ENCODE measurements around the gene RAB11FIP4.

RAB11FIP4 gene

DNA sequence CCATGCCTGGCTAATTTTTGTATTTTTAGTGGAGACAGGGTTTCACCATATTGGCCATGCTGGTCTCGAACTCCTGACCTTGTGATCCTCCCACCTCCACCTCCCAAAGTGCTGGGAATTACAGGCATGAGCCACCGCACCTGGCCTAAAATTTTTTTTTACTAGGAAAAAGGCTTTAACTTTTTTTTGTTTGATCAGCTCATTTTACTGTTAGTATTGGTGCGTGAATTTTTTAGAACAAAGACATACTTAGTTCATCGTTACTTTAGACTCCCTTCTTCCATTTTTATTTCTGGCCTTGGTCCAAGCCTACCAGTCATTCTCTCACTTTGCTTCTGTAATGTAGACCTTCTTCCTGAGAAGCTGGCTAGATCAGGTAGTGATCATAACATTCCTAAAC is 25.4 kb upstream of the RAB11FIP4 start:
- no peak for DNase-seq (ENCODE audit: low read depth)
- no peak overlapping the region for H3K4me3 ChIP-seq (ENCODE audit: low read length)
- TF ChIP-seq, protein P1, sequence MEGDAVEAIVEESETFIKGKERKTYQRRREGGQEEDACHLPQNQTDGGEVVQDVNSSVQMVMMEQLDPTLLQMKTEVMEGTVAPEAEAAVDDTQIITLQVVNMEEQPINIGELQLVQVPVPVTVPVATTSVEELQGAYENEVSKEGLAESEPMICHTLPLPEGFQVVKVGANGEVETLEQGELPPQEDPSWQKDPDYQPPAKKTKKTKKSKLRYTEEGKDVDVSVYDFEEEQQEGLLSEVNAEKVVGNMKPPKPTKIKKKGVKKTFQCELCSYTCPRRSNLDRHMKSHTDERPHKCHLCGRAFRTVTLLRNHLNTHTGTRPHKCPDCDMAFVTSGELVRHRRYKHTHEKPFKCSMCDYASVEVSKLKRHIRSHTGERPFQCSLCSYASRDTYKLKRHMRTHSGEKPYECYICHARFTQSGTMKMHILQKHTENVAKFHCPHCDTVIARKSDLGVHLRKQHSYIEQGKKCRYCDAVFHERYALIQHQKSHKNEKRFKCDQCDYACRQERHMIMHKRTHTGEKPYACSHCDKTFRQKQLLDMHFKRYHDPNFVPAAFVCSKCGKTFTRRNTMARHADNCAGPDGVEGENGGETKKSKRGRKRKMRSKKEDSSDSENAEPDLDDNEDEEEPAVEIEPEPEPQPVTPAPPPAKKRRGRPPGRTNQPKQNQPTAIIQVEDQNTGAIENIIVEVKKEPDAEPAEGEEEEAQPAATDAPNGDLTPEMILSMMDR (IDR thresholded peaks at IDR 0.05; ENCODE audit: insufficient read depth, low read depth, low read length, missing control alignments) = no peak

DNA sequence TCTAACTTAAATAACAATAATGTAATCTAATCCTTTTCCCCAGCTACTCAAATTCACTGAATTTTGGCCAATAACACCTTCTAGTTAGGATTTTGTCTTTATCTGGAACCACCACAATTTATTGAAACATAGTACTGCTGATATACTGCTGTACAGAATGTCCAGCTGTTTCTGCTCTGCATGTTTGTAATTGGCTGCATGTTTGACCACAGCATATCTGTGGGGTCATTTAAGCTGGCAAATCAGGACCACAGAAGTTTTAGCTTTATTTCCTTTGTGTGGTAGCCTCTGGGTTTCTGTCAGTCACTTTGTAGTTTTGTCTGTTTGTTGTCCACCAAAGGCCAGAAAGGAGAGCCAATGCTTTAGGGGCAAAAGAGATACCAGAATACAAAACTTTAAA is 22.2 kb upstream of the RAB11FIP4 start:
- no peak for DNase-seq (ENCODE audit: low read depth)
- TF ChIP-seq, protein P1 (IDR thresholded peaks at IDR 0.05; ENCODE audit: insufficient read depth, low read depth, low read length, missing control alignments) = no peak
- no peak overlapping the region for H3K4me3 ChIP-seq (ENCODE audit: low read length)

DNA sequence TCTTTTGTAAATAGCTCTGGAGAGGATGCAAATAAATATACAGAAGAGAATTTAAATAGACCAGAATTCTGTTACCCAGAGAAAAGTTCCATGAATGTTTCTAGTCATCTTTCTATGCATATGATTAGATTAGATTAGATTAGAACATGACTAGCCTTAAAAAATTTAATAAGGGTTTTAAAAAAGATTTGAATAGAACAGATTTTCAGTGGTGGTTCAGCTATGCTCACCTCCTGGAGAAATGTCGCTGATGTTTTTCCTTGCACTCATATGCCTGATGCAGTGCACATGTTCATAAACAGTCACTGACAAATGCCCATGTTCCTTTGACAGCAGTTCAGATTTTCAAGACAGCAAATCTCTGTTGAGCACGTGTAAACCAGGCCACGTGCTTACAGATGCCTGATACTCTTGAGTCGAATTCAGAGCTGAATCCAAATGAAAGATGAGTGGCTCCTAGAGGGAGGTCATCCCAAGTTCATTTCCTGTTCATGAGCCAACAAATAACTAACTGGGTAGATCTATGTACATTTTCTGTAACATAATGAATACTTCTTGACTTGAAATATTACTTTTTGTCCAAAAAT is 19.9 kb upstream of the RAB11FIP4 start:
- TF ChIP-seq, protein P1 (IDR thresholded peaks at IDR 0.05; ENCODE audit: insufficient read depth, low read depth, low read length, missing control alignments) = no peak
- DNase-seq (ENCODE audit: low read depth) = no peak
- H3K4me3 ChIP-seq (ENCODE audit: low read length) = no peak overlapping the region

DNA sequence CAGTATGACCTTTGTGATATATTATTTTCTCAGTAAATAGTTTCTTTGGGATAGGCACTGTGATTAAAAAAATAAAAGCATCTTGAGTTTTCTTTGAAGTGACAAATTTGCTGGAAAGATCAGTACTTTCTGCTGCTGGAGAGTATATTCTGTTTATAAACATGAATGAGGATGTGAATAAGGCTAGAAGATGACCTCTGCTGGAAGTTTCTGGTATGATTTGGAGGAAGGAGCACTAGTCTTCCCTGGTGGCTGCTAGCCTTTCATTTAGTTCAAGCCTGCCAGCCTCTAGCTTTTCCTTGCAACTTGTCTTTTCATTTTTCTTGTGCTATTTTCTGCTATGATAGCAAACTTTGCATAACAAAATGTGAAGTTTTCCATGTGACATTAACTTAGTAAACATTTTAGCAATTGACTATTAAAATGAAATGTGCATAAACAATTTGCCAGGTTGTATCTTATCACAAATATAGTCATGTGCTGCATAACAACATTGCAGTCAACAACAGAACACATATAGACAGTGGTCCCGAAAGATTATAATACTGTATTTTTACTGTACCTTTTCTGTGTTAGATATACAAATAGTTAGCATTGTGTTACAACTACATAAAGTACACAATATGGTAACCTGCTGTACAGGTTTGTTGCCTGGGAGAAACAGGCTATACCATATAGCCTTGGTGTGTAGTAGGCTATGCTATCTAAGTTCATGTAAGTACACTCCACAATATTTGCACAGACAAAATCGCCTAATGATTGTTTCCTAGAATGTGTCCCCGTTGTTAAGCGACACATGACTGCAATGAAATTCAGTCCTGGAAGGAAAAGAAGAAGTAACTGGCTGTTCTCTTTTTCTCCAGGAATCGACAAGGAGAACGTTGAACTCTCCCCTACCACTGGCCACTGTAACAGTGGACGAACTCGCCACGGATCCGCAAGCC is 18.1 kb upstream of the RAB11FIP4 start:
- TF ChIP-seq, protein P1 (IDR thresholded peaks at IDR 0.05; ENCODE audit: insufficient read depth, low read depth, low read length, missing control alignments) = peak; percentile 68
- no peak overlapping the region for H3K4me3 ChIP-seq (ENCODE audit: low read length)
- peak; percentile 59 for DNase-seq (ENCODE audit: low read depth)

DNA sequence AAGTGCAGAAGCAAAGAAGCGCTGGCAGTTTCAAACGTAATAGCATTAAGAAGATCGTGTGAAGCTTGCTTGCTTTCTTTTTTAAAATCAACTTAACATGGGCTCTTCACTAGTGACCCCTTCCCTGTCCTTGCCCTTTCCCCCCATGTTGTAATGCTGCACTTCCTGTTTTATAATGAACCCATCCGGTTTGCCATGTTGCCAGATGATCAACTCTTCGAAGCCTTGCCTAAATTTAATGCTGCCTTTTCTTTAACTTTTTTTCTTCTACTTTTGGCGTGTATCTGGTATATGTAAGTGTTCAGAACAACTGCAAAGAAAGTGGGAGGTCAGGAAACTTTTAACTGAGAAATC is 17.4 kb upstream of the RAB11FIP4 start:
- TF ChIP-seq, protein P1 (IDR thresholded peaks at IDR 0.05; ENCODE audit: insufficient read depth, low read depth, low read length, missing control alignments) = no peak
- no peak overlapping the region for H3K4me3 ChIP-seq (ENCODE audit: low read length)
- no peak for DNase-seq (ENCODE audit: low read depth)

DNA sequence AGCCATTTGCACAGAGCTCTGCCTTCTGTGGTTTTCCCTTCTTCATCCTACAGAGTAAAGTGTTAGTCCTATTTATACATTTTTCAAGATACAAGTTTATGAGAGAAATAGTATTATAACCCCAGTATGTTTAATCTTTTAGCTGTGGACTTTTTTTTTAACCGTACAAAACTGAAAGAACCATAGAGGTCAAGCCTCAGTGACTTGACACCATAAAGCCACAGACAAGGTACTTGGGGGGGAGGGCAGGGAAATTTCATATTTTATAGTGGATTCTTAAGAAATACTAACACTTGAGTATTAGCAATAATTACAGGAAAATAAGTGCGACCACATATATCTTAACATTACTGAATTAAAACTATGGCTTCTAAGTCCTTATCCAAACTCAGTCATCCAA is 17.0 kb upstream of the RAB11FIP4 start:
- no peak overlapping the region for H3K4me3 ChIP-seq (ENCODE audit: low read length)
- no peak for DNase-seq (ENCODE audit: low read depth)
- TF ChIP-seq, protein P1 (IDR thresholded peaks at IDR 0.05; ENCODE audit: insufficient read depth, low read depth, low read length, missing control alignments) = no peak
